Gastrocnemius medialis (tissue), 4 donors: ENCODE measurements around the gene ZP4. TPM values are rescaled to one million over a fixed set of nuclear protein-coding genes. Genes with fewer than 3 reads are reported as not detected.

ENCODE experiments used
- ATAC-seq, 2 donors: fragments of 150-250 bp; one replicate each; pipeline ENCODE4 v1.9.1; 2016
- DNase-seq, 2 donors: peaks; one replicate each; pipeline ENCODE4 v3.0.0-alpha.2; 2019
- H3K27ac ChIP-seq, 4 donors: fragments of 200-600 bp; sonication (generic); 1 replicate in 1 of 4; 2 replicates in 3 of 4; pipeline ENCODE4 v1.5.1; 2016 to 2018; ENCODE audit warnings: mild to moderate bottlenecking in 2 of 4, moderate library complexity in 1 of 4
- H3K27me3 ChIP-seq, 3 donors: fragments of 200-600 bp; sonication (generic) in 2 of 3; 1 replicate in 1 of 3; 2 replicates in 2 of 3; pipeline versions ENCODE4 v1.5.1 to v1.6.0; 2016 to 2019; ENCODE audit warnings: mild to moderate bottlenecking in 1 of 3, moderate library complexity in 1 of 3
- H3K36me3 ChIP-seq, 2 donors: fragments of 200-600 bp; sonication (generic) in 1 of 2; one replicate each; pipeline ENCODE4 v1.5.1; 2017 to 2018
- H3K4me1 ChIP-seq, 2 donors: fragments of 200-600 bp; sonication (generic) in 1 of 2; one replicate each; pipeline ENCODE4 v1.5.1; 2016 to 2017; ENCODE audit warnings: mild to moderate bottlenecking in 2 of 2
- H3K4me3 ChIP-seq, 4 donors: fragments of 200-600 bp; sonication (generic) in 3 of 4; 1 replicate in 1 of 4; 2 replicates in 3 of 4; pipeline ENCODE4 v1.5.1; 2016 to 2019; ENCODE audit warnings: mild to moderate bottlenecking in 2 of 4
- H3K9me3 ChIP-seq, 3 donors: fragments of 200-600 bp; sonication (generic) in 2 of 3; 1 replicate in 1 of 3; 2 replicates in 2 of 3; pipeline ENCODE4 v1.5.1; 2016 to 2019
- POLR2A ChIP-seq, 2 donors: fragments of 450-650 bp; IDR thresholded peaks; one replicate each; pipeline ENCODE4 v1.6.1; 2017; ENCODE audit warnings: antibody characterized with exemption in 2 of 2, mild to moderate bottlenecking in 2 of 2, moderate library complexity in 2 of 2
- in situ Hi-C, 4 donors: fragments of 200-750 bp; cut with MboI; loops; one replicate each; pipeline versions ENCODE4 v1.15.0 to v1.8.0; 2017; ENCODE audit warnings: low sequenced_read_pairs in 4 of 4
- intact Hi-C: fragments of 100-400 bp; cut with DNase I; formaldehyde crosslinking; loops from one replicate; pipeline ENCODE4 v1.15.1; 2023; ENCODE audit warnings: low total_unique reads
- total RNA-seq, 4 donors: library from RNA; depleted of rRNA; stranded (reverse); fragments of >200 nt; gene quantifications; one replicate each; pipeline versions ENCODE4 v1.1.0 to v1.2.3, GENCODE V29; 2016
- TF ChIP-seq, protein P1 (sequence below), 5 experiments: fragments of 450-650 bp in 3 of 5; fragments of 200-600 bp in 2 of 5; sonication (generic) in 2 of 5; IDR thresholded peaks in 4 of 5; conservative IDR thresholded peaks in 1 of 5; 1 replicate in 4 of 5; 2 replicates in 1 of 5; pipeline ENCODE4 v1.5.1; 2016 to 2019; ENCODE audit warnings: antibody characterized with exemption in 5 of 5, mild to moderate bottlenecking in 3 of 5, moderate library complexity in 3 of 5

Gene ZP4
- total RNA-seq, 4 donors from 2014 or later, result not detected

- Histone ChIP-seq H3K27me3 (no peaks in the 10 kb centered on the region), H3K36me3 (no peaks in the 10 kb centered on the region), H3K27ac (no peak overlapping the region), H3K9me3 (no peaks in the 10 kb centered on the region), H3K4me1 (no peaks in the 10 kb centered on the region), H3K4me3 (no peak overlapping the region)
- in situ Hi-C loops (no loop called here), intact Hi-C loops (no loop called here)
- DNase-seq (no peak), ATAC-seq (no peak)
- TF ChIP-seq POLR2A (IDR thresholded peaks at IDR 0.05), result no peak
- TF ChIP-seq, protein P1, sequence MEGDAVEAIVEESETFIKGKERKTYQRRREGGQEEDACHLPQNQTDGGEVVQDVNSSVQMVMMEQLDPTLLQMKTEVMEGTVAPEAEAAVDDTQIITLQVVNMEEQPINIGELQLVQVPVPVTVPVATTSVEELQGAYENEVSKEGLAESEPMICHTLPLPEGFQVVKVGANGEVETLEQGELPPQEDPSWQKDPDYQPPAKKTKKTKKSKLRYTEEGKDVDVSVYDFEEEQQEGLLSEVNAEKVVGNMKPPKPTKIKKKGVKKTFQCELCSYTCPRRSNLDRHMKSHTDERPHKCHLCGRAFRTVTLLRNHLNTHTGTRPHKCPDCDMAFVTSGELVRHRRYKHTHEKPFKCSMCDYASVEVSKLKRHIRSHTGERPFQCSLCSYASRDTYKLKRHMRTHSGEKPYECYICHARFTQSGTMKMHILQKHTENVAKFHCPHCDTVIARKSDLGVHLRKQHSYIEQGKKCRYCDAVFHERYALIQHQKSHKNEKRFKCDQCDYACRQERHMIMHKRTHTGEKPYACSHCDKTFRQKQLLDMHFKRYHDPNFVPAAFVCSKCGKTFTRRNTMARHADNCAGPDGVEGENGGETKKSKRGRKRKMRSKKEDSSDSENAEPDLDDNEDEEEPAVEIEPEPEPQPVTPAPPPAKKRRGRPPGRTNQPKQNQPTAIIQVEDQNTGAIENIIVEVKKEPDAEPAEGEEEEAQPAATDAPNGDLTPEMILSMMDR (IDR thresholded peaks at IDR 0.05 in 4 of 5, conservative IDR thresholded peaks at IDR 0.05 in 1 of 5), result no peak
Measured at GRCh38 chr1:237887542-237887941, 3.2 kb downstream of the ZP4 start.

GRCh38 chr1:237884237-237884636, 6.5 kb downstream of the ZP4 start:
- Histone ChIP-seq H3K9me3 (no peaks in the 10 kb centered on the region), H3K36me3 (no peaks in the 10 kb centered on the region), H3K4me1 (no peaks in the 10 kb centered on the region), H3K27ac (no peak overlapping the region), H3K4me3 (no peak overlapping the region), H3K27me3 (no peaks in the 10 kb centered on the region)
- intact Hi-C loops, result no loop called here
- TF ChIP-seq, protein P1 (IDR thresholded peaks at IDR 0.05 in 4 of 5, conservative IDR thresholded peaks at IDR 0.05 in 1 of 5), result no peak
- TF ChIP-seq POLR2A (IDR thresholded peaks at IDR 0.05), result no peak
- ATAC-seq (no peak), DNase-seq (no peak)
- in situ Hi-C loops, result no loop called here

DNA sequence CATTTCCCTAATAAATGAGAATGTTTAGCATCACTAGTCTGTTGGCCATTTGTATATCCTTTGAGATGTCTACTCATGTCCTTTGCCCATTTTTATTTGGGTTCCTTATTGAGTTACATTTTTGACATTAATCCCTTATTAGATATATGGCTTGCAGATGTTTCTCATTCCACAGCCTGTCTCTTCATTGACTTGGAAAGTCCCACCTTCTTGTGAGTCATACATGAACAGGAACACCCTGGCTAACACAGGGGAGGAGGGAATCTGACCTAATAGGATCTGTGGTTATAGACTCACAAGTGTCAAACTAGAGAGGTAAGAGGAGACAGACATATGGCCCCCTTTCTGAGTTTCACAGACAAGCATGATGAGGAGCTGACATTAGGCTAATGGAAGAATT, 11.5 kb downstream of the ZP4 start:
- no peak for TF ChIP-seq POLR2A (IDR thresholded peaks at IDR 0.05)
- TF ChIP-seq, protein P1 (IDR thresholded peaks at IDR 0.05 in 4 of 5, conservative IDR thresholded peaks at IDR 0.05 in 1 of 5), result no peak
- Histone ChIP-seq H3K9me3 (no peaks in the 10 kb centered on the region), H3K4me3 (no peak overlapping the region), H3K4me1 (no peaks in the 10 kb centered on the region), H3K36me3 (no peaks in the 10 kb centered on the region), H3K27me3 (no peaks in the 10 kb centered on the region), H3K27ac (no peak overlapping the region)
- intact Hi-C loops (no loop called here), in situ Hi-C loops (no loop called here)
- DNase-seq (no peak), ATAC-seq (no peak)

DNA sequence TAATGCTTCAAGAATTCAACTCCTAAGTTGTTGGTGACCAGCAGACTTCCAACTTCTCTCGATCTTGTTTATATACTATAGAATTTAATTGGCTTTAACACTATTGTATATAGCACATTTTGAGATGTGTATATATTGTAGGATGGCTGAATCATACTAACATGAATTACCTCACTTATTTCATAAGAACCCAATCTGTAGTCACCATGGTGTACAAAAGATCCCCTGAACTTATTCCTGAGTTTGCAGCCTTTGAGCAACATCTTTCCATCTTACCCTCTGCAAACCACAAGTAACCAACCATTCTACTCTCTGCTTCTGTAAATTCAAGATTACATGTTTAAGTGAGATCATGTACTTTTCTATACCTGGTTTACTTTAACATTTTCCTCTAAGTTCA, 12.3 kb downstream of the ZP4 start:
- Histone ChIP-seq H3K27ac (no peak overlapping the region), H3K4me3 (no peak overlapping the region), H3K36me3 (no peaks in the 10 kb centered on the region), H3K9me3 (no peaks in the 10 kb centered on the region), H3K4me1 (no peaks in the 10 kb centered on the region), H3K27me3 (no peaks in the 10 kb centered on the region)
- no peak for TF ChIP-seq POLR2A (IDR thresholded peaks at IDR 0.05)
- TF ChIP-seq, protein P1 (IDR thresholded peaks at IDR 0.05 in 4 of 5, conservative IDR thresholded peaks at IDR 0.05 in 1 of 5), result no peak
- no peak for DNase-seq
- no peak for ATAC-seq
- intact Hi-C loops, result no loop called here
- in situ Hi-C loops, result no loop called here

- Histone ChIP-seq H3K36me3 (no peaks in the 10 kb centered on the region), H3K9me3 (no peaks in the 10 kb centered on the region), H3K4me3 (no peak overlapping the region), H3K27me3 (no peaks in the 10 kb centered on the region), H3K27ac (no peak overlapping the region), H3K4me1 (no peaks in the 10 kb centered on the region)
- intact Hi-C loops, result no loop called here
- DNase-seq (no peak), ATAC-seq (no peak)
- in situ Hi-C loops, result no loop called here
- TF ChIP-seq POLR2A (IDR thresholded peaks at IDR 0.05), result no peak
- TF ChIP-seq, protein P1 (IDR thresholded peaks at IDR 0.05 in 4 of 5, conservative IDR thresholded peaks at IDR 0.05 in 1 of 5), result no peak
Measured at GRCh38 chr1:237877631-237878030, 13.1 kb downstream of the ZP4 start.
